ENCODE data around the gene TUBGCP5.
"Not testable (repeated sequence)": the region's sequence is repeated elsewhere in the genome, so short reads cannot be mapped to it uniquely, and the experiment has no call there.

TUBGCP5 gene

DNA sequence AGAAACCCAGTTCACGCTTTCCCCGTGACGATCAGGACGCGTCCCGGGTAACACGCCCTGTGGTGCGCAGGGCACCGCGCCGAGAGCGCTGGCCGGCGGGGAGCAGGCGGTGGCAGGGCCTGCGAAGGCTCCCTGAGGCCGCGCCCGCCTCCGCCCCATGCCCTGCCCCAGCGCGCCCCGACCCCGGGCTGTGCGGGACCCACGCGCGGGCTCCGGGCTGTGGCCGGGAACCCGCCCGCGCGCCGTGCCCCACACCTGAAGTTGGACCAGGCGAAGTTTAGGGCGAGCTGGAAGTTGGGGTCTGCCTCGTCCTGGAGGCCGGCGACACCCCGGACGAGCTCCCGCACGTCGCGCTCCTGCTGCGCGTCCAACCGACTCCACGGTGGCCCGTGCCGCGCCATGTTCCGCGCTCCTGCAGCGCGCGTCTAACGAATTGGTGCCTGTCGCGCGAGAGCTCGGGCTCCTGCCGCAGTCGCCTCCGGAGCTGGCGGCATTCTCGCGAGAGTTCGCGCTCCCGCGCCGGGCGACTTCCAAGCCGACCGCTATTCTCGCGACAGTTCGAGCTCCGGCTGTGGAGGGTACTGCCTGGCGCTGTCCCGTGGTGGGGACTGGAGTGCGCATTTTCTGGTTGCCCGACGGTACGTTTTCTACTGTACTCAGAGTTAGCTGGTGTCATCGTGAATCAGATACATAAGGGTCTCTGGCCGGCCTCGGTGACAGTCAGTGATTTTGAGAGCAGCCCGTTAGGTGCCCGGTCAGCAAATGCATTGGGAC is at the start of gene TUBGCP5:
TSS of gene TUBGCP5 (minus strand) at position 427 of the 774 bp plus-strand sequence. CDS start at position 401, 26 bp downstream.
- peak; percentile 92 for DNase-seq

DNA sequence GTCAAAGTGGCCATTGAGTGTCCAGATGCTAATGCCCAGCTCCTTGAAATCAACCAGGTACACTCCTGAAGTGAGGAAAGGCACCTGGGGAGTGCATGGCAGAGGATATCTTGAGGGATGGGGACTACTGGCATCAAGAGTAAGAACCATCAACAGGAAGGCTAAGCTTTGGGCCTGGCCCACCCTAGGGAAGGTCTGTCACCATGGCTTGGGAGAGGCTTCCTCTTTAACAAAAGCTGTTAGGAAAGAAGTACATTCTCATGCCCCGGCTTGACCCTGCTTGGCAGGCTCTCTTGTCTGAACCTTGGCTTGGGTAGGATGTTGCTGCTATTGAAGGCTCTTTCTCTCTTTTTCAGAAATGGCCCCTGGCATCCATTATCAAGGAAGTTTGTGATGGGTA is 43.7 kb upstream of the TUBGCP5 start:
- no peak for DNase-seq

DNA sequence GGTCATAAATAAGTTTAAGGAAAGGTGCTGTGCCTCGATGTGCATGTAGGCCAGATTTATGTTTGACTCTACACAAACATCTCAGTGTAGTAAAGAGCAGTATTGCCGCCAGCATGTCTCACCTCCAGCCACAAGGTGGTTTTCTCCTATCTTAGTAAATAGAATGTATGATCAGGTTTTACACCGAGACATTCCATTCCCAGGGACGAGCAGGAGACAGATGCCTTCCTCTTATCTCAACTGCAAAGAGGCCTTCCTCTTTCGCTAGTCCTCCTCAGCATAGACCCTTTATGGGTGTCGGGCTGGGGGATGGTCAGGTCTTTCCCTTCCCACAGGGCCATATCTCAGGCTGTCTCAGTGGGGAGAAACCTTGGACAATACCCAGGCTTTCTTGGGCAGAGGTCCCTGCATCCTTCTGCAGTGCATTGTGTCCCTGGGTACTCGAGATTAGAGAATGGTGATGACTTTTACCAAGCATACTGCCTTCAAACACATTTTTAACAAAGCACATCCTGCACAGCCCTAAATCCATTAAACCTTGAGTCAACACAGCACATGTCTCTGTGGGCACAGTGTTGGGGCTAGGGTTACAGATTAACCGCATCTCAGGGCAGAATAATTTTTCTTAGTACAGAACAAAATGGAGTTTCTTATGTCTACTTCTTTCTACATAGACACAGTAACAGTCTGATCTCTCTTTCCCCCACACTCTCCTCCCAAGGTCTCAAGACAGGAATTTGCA is 42.8 kb upstream of the TUBGCP5 start:
- DNase-seq, result not testable (repeated sequence)

DNA sequence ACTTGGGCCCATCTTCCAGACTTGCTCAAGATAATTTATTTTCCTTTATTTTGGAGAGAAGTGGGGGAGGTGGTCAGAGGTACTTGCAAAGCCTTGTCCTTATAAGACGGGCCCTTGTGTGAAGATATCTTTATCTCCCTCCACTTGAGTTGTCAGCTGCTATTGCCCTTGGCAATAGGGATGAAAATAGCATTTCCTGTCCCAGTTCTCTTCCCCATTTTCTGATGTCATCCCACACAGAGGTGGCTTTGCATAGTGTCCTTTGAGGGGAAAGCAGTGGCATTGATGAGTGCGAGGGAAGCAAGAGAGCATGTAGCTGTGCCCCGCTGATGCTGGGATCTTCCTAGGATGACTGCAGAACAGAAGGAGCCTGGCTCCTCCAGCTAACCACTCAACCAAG is 41.9 kb upstream of the TUBGCP5 start:
- peak; percentile 12 for DNase-seq

DNA sequence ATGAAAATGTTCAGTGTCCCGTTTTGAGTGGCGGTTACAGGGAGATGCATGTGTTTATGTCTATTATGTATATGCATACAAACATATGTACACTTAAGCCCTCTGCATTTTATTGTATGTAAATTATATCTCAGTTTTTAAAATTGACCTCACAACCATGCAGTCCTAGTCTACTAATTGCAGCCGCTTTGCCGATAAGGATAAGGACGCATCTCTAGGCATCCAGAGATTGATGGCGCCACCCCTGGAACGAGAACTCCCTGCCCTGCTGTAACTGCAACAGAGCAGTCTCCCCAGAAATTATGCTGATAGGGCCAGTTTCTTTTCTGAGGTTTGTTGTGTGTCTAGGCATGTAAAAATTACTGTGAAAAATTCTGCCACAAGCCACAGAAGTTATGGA is 40.4 kb upstream of the TUBGCP5 start:
- no peak for DNase-seq

DNA sequence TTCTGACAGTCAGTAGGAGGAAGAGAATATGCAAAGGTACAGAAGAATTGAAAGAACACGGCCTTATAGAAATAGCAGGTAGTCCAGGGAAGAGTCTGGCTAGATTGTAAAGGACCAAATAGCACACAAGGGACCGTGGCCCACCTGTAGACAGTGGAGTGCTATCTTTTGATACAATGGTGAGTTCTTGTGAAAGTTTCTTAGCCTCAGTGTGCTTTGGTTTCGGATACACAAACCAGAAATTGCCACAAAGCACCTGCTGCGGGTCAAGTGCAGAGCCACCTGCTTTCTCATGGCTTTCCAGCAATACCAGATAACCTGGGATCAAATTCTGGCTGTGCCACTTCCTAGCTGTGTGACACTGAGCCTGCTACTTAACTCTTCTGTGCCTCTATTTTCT is 36.6 kb upstream of the TUBGCP5 start:
- no peak for DNase-seq

DNA sequence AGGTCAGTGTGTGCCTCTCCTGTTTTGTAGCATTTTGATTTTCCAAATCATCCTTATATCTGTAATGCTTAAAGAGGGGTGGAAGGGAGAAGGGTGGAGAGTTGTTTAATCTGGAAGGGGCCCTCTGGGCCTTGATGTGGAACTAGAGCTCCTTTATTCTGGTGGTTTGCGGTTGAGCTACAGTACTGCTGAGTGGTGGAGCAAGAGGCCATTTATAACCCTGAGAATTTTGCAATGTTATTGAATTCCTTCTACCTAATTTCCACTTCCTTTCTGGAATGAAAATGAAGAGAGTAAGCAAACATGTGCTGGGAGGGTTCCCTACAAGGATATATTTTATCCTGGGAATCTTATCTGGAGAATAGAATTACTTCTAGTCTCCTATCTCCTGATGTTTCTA is 35.3 kb upstream of the TUBGCP5 start:
- DNase-seq, result no peak

DNA sequence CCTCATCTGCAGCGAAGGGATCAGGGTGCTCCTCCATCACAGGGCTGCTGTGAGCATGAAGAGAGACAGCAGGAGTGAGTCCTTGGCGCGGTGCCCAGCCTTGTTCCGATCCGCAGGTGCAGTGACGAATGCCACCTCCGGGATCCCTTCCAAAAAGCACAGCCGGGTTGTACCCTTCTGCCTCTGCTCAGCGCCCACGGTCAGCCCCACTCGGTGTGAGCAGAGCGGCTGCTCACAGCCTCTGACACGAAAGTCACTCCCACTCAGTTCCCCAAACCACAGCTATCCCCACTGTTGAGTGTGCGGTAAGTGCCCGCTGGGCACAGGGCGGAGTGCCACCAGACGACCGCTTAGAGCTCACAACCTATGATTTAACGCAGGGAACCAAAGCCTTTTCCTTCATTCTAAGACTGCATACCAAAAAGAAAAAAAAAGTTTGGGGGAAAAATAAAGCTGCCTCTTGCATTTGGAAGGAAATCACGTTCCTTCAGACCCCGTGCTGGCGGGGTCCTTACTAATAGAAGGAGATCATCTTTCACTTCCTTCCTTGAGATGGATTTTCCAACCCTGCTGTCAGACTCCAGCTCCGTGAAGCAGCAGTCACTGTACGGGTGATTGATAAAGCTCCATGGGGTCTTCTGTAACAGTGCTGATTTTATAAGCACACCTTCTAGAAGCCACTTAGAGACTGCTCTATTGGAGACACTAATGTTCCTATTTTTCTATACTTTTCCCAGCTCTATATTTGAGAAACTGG is 34.7 kb upstream of the TUBGCP5 start:
- no peak for DNase-seq

DNA sequence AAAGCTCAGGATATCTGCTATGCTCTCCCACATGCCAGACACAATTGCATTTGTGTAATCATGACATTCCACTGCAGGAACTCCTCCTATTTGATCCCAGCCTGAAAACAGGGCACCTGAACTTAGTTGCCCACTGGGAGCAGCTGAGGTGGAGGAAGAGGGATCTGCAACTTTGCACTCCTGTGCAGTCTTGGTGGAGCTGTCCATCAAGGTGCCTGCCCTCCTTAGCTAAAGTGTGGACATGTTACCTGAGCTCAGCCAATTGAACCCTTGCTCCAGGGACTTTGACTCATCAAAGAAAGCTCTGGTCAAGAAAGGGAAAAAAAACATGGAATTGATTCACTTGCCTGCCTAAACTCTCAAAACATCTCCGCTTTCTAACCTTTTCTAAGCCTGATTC is 33.3 kb upstream of the TUBGCP5 start:
- DNase-seq, result no peak

DNA sequence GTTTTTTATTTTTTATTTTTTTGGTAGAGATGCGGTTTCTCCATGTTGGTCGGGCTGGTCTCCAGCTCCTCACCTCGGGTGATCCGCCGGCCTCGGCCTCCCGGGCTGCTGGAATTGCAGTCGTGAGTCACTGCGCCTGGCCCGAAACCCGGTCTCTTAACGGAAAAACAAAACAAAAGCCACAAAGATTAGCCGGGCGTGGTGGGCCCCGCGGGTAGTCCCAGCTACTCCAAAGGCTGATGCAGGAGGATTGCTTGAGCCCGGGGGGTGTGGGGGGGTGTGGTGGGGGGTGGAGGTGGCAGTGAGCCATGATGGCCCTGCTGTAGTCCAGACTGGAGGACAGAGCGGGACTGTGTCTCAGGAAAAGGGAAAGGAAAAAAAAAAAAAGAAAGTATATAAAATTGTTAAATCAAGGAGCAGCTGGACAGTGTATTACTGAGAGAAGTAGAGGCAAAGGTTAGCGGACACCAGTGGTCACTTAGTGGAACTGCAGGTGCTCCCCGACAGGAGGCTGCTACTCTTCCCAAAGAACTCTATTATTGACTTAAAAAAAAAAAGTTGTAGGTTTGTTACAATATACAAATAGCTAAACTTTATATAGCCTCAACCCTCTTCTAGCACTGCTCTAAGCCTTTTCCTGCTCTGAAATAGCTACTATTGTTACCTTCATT is 30.3 kb upstream of the TUBGCP5 start:
- no peak for DNase-seq

DNA sequence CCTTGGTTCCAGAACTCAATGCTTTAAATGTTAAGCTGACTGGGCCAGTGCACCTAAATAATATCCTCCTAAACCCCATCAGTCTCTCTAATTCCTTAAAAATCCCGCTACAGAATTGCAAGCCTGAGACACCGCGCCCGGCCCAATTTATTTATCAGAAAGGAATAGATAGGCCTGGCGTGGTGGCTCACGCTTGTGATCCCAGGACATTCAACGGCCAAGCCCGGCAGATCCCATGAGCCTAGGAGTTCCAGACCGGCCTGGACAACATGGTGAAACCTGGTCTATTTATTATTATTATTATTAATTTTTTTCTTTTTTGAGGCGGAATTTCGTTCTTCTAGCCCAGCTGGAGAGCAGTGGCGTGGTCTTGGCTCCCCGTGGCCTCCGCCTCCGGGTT is 28.0 kb upstream of the TUBGCP5 start:
- no peak for DNase-seq

DNA sequence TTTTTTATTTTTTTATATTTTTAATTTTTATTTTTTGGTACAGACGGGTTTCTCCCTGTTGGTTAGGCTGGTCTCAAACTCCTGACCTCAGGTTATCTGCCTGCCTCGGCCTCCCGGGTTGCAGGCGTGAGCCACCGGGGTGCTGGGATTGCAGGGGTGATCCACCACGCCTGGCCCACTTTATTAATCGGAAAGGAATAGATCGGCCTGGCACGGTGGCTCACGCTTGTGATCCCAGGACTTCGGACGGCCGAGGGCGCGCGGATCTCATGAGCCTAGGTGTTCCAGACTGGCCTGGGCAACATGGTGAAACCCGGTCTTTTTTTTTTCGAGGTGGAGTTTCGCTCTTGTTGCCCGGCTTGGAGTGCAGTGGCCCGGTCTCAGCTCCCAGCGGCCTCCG is 26.5 kb upstream of the TUBGCP5 start:
- DNase-seq, result no peak

DNA sequence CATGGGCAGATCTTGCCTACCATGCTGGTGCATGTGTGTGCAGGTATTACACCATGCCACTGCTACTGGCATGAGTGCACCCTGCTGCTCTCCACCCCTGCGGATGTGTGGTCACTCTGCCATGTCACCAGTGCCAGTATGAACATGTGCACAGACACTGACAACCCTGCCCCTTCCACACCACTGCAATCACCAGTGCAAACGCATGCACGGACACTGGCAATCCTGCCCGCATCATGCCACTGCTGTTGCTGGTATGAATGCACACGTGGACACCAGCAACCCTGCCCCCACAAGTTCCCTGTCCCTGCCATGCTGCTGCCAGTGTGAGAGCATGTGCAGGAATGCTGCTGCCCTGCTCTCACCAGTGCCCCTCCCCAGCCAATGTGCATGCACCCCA is 24.8 kb upstream of the TUBGCP5 start:
- DNase-seq, result no peak

DNA sequence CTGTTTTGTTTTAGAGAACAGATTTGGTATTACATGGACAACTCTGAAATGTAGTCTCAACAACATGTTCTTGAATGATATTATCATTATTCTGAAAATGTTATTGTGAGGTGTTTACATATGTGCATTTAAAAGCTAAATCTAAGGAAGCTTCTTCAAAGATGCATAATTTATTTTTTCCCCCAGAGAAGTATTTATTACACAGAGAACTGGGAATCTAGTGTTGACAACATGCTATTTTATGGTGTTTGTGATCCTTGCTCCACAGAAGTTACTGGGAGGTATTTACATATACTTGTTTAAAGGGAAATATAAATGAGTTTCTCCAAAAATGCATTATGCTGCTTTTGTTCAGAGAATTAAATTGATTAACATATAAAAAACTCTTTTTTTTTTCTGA is 18.3 kb upstream of the TUBGCP5 start:
- no peak for DNase-seq

DNA sequence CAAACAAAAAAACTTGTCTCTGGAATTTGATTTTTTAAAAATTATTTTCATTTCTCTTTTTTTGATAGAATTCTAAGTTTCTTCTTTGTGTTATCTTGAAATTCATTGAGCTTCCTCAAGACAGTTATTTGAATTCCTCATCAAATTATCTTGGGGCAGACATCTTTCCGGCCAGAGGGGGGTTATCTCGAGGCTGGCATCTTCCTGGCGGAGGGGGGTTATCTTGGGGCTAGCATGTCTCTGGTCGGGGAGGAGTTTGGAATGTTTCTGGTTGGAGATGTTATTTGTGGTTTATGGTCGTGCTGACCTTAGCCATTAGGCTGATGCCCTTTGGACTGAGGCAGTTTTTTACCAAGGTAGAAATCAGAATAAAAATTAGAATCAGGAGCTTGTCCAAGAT is 15.9 kb upstream of the TUBGCP5 start:
- DNase-seq, result no peak

DNA sequence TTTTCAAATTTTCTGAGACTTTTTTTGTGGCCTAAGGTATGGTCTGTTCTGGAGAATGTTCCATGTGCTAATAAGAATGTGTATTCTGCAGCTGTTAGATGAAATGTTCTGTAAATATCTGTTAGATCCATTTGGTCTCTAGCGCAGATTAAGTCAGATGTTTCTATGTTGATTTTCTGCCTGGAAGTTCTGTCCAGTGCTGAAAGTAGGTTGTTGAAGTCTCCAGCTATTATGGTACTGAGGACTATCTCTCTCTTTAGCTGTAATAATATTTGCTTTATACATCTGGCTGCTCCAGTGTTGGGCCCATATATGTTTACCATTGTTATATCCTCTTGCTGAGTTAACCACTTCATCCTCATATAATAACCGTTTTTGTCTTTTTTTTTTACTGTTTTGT is 13.2 kb upstream of the TUBGCP5 start:
- no peak for DNase-seq

DNA sequence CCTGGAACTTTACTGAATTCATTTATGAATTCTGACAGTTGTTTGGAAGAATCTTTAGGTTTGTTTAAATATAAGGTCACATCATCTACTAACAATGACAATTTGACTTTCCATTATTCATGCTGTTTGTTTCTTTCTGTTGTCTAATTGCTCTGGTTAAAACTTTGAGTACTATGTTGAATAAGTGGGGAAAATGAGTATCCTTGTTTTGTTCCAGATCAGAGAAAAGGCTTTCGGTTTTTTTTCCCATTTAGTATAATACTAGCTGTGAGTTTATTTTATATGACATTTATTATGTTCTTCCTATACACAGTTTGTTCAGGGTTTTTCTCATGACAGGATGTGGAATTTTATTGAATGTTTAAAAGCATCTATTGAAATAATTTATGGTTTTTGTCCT is 11.3 kb upstream of the TUBGCP5 start:
- no peak for DNase-seq

DNA sequence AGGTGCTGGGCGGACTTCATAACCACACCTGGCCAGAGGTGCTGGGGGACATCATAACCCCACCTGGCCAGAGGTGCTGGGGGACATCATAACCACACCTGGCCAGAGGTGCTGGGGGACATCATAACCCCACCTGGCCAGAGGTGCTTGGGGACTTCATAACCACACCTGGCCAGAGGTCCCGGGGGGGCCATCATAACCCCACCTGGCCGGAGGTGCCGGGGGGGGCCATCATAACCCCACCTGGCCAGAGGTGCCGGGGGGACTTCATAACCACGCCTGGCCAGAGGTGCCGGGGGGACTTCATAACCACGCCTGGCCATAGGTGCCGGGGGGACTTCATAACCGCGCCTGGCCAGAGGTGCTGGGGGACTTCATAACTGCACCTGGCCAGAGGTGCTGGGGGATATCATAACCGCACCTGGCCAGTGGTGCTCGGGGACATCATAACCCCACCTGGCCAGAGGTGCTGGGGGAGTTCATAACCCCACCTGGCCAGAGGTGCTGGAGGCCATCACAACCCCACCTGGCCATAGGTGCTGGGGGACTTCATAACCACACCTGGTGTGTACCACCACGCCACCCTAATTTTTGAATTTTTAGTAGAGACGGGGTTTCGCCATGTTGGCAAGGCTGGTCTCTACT is 10.7 kb upstream of the TUBGCP5 start:
- no peak for DNase-seq

DNA sequence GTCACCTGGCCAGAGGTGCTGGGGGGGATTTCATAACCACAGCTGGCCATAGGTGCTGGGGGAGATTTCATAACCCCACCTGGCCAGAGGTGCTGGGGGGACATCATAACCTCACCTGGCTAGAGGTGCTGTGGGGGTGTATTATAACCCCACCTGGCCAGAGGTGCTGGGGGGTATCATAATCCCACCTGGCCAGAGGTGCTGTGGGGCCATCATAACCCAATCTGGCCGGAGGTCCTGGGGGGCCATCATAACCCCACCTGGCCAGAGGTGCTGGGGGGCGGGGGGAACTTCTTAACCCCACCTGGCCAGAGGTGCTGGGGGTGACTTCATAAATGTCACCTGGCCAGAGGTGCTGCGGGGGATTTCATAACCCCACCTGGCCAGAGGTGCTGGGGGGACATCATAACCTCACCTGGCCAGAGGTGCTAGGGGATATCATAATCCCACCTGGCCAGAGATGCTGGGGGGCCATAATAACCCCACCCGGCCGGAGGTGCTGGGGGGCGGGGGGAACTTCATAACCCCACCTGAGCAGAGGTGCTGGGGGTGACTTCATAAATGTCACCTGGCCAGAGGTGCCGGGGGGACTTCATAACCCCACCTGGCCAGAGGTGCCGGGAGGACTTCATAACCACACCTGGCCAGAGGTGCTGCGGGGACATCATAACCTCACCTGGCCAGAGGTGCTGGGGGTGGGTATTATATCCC is 9.4 kb upstream of the TUBGCP5 start:
- DNase-seq, result not testable (repeated sequence)

DNA sequence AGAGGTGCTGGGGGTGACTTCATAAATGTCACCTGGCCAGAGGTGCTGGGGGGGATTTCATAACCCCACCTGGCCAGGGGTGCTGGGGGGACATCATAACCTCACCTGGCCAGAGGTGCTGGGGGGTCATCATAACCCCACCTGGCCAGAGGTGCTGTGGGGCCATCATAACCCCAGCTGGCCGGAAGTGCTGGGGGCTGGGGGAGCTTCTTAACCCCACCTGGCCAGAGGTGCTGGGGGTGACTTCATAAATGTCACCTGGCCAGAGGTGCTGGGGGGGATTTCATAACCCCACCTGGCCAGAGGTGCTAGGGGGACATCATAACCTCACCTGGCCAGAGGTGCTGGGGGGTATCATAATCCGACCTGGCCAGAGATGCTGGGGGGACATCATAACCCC is 4.6 kb upstream of the TUBGCP5 start:
- DNase-seq, result not testable (repeated sequence)

DNA sequence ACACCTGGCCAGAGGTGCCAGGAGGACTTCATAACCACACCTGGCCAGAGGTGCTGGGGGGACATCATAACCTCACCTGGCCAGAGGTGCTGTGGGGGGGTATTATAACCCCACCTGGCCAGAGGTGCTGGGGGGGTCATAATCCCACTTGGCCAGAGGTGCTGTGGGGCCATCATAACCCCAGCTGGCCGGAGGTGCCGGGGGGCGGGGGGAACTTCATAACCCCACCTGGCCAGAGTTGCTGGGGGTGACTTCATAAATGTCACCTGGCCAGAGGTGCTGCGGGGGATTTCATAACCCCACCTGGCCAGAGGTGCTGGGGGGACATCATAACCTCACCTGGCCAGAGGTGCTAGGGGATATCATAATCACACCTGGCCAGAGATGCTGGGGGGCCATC is 4.2 kb upstream of the TUBGCP5 start:
- DNase-seq, result not testable (repeated sequence)

DNA sequence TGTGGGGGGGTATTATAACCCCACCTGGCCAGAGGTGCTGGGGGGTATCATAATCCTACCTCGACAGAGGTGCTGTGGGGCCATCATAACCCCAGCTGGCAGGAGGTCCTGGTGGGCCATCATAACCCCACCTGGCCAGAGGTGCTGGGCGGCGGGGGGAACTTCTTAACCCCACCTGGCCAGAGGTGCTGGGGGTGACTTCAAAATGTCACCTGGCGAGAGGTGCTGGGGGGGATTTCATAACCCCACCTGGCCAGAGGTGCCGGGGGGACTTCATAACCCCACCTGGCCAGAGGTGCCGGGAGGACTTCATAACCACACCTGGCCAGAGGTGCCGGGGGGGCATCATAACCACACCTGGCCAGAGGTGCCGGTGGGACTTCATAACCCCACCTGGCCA is 2.4 kb upstream of the TUBGCP5 start:
- DNase-seq, result not testable (repeated sequence)
